ENCODE results near the gene SMIM41. TPM values are rescaled to one million over a fixed set of nuclear protein-coding genes. Genes with fewer than 3 reads are reported as not detected.

The SMIM41 gene
- total RNA-seq, 2 experiments from 2014 or later: not detected

GRCh38 chr12:52139147-52139546 lies 59.6 kb downstream of the SMIM41 start:
- H4K20me1 ChIP-seq (ENCODE audit: insufficient read depth, low read length): no peaks in the 10 kb centered on the region
- no TSS peak for BruUV-seq (replicated peaks)
- no peaks in the 10 kb centered on the region for H3K36me3 ChIP-seq (ENCODE audit: insufficient read depth, low read length)
- no peaks in the 10 kb centered on the region for H3K9me2 ChIP-seq (ENCODE audit: insufficient read depth, low read length)
- no peaks in the 10 kb centered on the region for H3K4me1 ChIP-seq (ENCODE audit: insufficient read depth, low read length, poor library complexity, severe bottlenecking)
- no peaks in the 10 kb centered on the region for H3K79me2 ChIP-seq (ENCODE audit: insufficient read depth, low read depth, low read length)
- ChIA-PET POLR2A (interaction anchor here (0.8 kb wide), 1 partner anchor 18 kb away, joined by 3 read pairs; no protein-coding TSS in a partner anchor), CTCF (ENCODE audit: unreplicated experiment) (no interaction called here)
- DNase-seq (ENCODE audit: low spot score): no peak
- H3K27ac ChIP-seq (ENCODE audit: low read depth, low read length, poor library complexity, severe bottlenecking): no peak overlapping the region
- no peak overlapping the region for H3K4me2 ChIP-seq (ENCODE audit: low read length)
- no peak overlapping the region for H2AFZ ChIP-seq (ENCODE audit: low read length)
- TF ChIP-seq EZH2phosphoT487 (IDR thresholded peaks at IDR 0.05; ENCODE audit: borderline replicate concordance, low read depth, low read length) (no peak), CTCF (conservative IDR thresholded peaks at IDR 0.05; ENCODE audit: low read length) (no peak)
- intact Hi-C loops (cut with micrococcal nuclease; ENCODE audit: unreplicated experiment): no loop called here
- H3K9me3 ChIP-seq (ENCODE audit: low read length): no peaks in the 10 kb centered on the region
- no peak overlapping the region for H3K4me3 ChIP-seq (ENCODE audit: low read depth, low read length, poor library complexity, severe bottlenecking)

- intact Hi-C loops (cut with micrococcal nuclease; ENCODE audit: unreplicated experiment): loop anchor here (5.0 kb wide), 1 partner anchor 188 kb away; no protein-coding TSS in a partner anchor
- DNase-seq (ENCODE audit: low spot score): peak; percentile 45
- Histone ChIP-seq H3K27ac (ENCODE audit: low read depth, low read length, poor library complexity, severe bottlenecking) (no peak overlapping the region), H3K4me1 (ENCODE audit: insufficient read depth, low read length, poor library complexity, severe bottlenecking) (no peaks in the 10 kb centered on the region), H3K36me3 (ENCODE audit: insufficient read depth, low read length) (no peaks in the 10 kb centered on the region), H2AFZ (ENCODE audit: low read length) (no peak overlapping the region), H3K9me2 (ENCODE audit: insufficient read depth, low read length) (no peaks in the 10 kb centered on the region), H3K9me3 (ENCODE audit: low read length) (no peaks in the 10 kb centered on the region), H3K4me3 (ENCODE audit: low read depth, low read length, poor library complexity, severe bottlenecking) (no peak overlapping the region), H3K79me2 (ENCODE audit: insufficient read depth, low read depth, low read length) (no peaks in the 10 kb centered on the region), H4K20me1 (ENCODE audit: insufficient read depth, low read length) (no peaks in the 10 kb centered on the region), H3K4me2 (ENCODE audit: low read length) (no peak overlapping the region)
- no TSS peak for BruUV-seq (replicated peaks)
- POLR2A ChIA-PET: no interaction called here
- TF ChIP-seq EZH2phosphoT487 (IDR thresholded peaks at IDR 0.05; ENCODE audit: borderline replicate concordance, low read depth, low read length) (no peak), CTCF (conservative IDR thresholded peaks at IDR 0.05; ENCODE audit: low read length) (peak; percentile 95)
- CTCF ChIA-PET (ENCODE audit: unreplicated experiment): no interaction called here
These were observed 60.1 kb downstream of the SMIM41 start for GRCh38 chr12:52139579-52140062.

- no peak overlapping the region for H3K4me3 ChIP-seq (ENCODE audit: low read depth, low read length, poor library complexity, severe bottlenecking)
- H4K20me1 ChIP-seq (ENCODE audit: insufficient read depth, low read length): no peaks in the 10 kb centered on the region
- no peaks in the 10 kb centered on the region for H3K79me2 ChIP-seq (ENCODE audit: insufficient read depth, low read depth, low read length)
- no TSS peak for BruUV-seq (replicated peaks)
- H3K36me3 ChIP-seq (ENCODE audit: insufficient read depth, low read length): no peaks in the 10 kb centered on the region
- H3K4me2 ChIP-seq (ENCODE audit: low read length): no peak overlapping the region
- TF ChIP-seq EZH2phosphoT487 (IDR thresholded peaks at IDR 0.05; ENCODE audit: borderline replicate concordance, low read depth, low read length): no peak
- TF ChIP-seq CTCF (conservative IDR thresholded peaks at IDR 0.05; ENCODE audit: low read length): 0 out of 2 replicates have a peak, but pooled peaks have one; percentile 19
- ChIA-PET POLR2A (no interaction called here), CTCF (ENCODE audit: unreplicated experiment) (no interaction called here)
- H3K4me1 ChIP-seq (ENCODE audit: insufficient read depth, low read length, poor library complexity, severe bottlenecking): no peaks in the 10 kb centered on the region
- DNase-seq (ENCODE audit: low spot score): peak; percentile 25
- H3K27ac ChIP-seq (ENCODE audit: low read depth, low read length, poor library complexity, severe bottlenecking): no peak overlapping the region
- intact Hi-C loops (cut with micrococcal nuclease; ENCODE audit: unreplicated experiment): loop anchor here (5.0 kb wide), 1 partner anchor 186 kb away; no protein-coding TSS in a partner anchor
- H3K9me3 ChIP-seq (ENCODE audit: low read length): no peaks in the 10 kb centered on the region
- no peak overlapping the region for H2AFZ ChIP-seq (ENCODE audit: low read length)
- H3K9me2 ChIP-seq (ENCODE audit: insufficient read depth, low read length): no peaks in the 10 kb centered on the region
These were observed 61.8 kb downstream of the SMIM41 start for GRCh38 chr12:52141306-52141705.
